SU-DHL-6 (cell line): Measurements from ENCODE around the gene RABGAP1.
A peak's percentile ranks its signal among the peaks of the same experiment; 100 is the strongest.

Source experiments
- H2AFZ ChIP-seq: fragments of 200-600 bp; sonication (generic); 2 replicates; pipeline ENCODE4 v1.6.1; 2014; ENCODE audit warnings: low read depth, mild to moderate bottlenecking, moderate library complexity, mixed read lengths, antibody characterized with exemption, low read length; ENCODE audit not compliant: severe bottlenecking
- H3F3A ChIP-seq: fragments of 200-600 bp; shearing (Covaris generic); 2 replicates; pipeline ENCODE4 v1.6.0; 2016; ENCODE audit warnings: antibody characterized with exemption, mild to moderate bottlenecking; ENCODE audit not compliant: insufficient read depth
- H3K27ac ChIP-seq: fragments of 200-600 bp; sonication (generic); 2 replicates; pipeline ENCODE4 v1.5.1; 2016; ENCODE audit warnings: low read depth, mild to moderate bottlenecking, low read length, moderate library complexity, mixed read lengths
- H3K27me3 ChIP-seq: fragments of 200-600 bp; sonication (generic), shearing (Covaris generic); 2 replicates; pipeline ENCODE4 v1.6.0; 2014; ENCODE audit warnings: mild to moderate bottlenecking, low read length
- H3K36me3 ChIP-seq: fragments of 200-600 bp; sonication (generic); 2 replicates; pipeline ENCODE4 v1.6.1; 2014; ENCODE audit warnings: mild to moderate bottlenecking, low read length, mixed read lengths
- H3K4me2 ChIP-seq: fragments of 300-600, 200-600 bp; shearing (Covaris generic), sonication (generic); 2 replicates; pipeline ENCODE4 v1.6.0; 2014; ENCODE audit warnings: low read length, low read depth, mild to moderate bottlenecking; ENCODE audit not compliant: poor library complexity, severe bottlenecking
- H3K4me3 ChIP-seq: fragments of 200-600 bp; sonication (generic); 2 replicates; pipeline ENCODE4 v1.5.1; 2014; ENCODE audit warnings: antibody characterized with exemption, low read length, mild to moderate bottlenecking, mixed read lengths; ENCODE audit not compliant: insufficient read depth, poor library complexity, severe bottlenecking
- H3K79me2 ChIP-seq: fragments of 200-600 bp; sonication (generic); 2 replicates; pipeline ENCODE4 v1.6.1; 2014; ENCODE audit warnings: mild to moderate bottlenecking, low read length, moderate library complexity; ENCODE audit not compliant: insufficient read depth
- H3K9ac ChIP-seq: fragments of 200-600 bp; sonication (generic); 2 replicates; pipeline ENCODE4 v1.7.0; 2014; ENCODE audit warnings: mild to moderate bottlenecking, low read length
- H3K9me2 ChIP-seq: fragments of 200-600 bp; sonication (generic); replicated peaks from 2 replicates; pipeline ENCODE4 v1.6.1; 2014; ENCODE audit warnings: low read length; ENCODE audit not compliant: insufficient read depth
- H3K9me3 ChIP-seq: fragments of 200-600 bp; sonication (generic); 2 replicates; pipeline ENCODE4 v1.6.1; 2014; ENCODE audit warnings: low read length, mixed read lengths; ENCODE audit not compliant: insufficient read depth
- H4K20me1 ChIP-seq: fragments of 200-600 bp; sonication (generic); 2 replicates; pipeline ENCODE4 v1.6.1; 2014; ENCODE audit warnings: low read depth, mild to moderate bottlenecking, antibody characterized with exemption, low read length, moderate library complexity, mixed read lengths
- EZH2phosphoT487 ChIP-seq: fragments of 200-600 bp; sonication (generic), shearing (Covaris generic); conservative IDR thresholded peaks from 2 replicates; pipeline ENCODE4 v1.6.1; 2018; ENCODE audit warnings: mild to moderate bottlenecking, antibody characterized with exemption, low read length, moderate library complexity, mixed read lengths
- TF ChIP-seq, protein P1 (sequence below): fragments of 200-600 bp; sonication (generic); IDR thresholded peaks from one replicate; pipeline ENCODE4 v1.5.1; 2017; ENCODE audit warnings: antibody characterized with exemption, mild to moderate bottlenecking, low read length, moderate library complexity; ENCODE audit not compliant: insufficient read depth, poor library complexity, severe bottlenecking

RABGAP1 gene

GRCh38 chr9:122940749-122941581 is at the start of gene RABGAP1:
RABGAP1 (plus strand) TSS chr9:122941020; CDS start chr9:122957060, 16,040 bp downstream.
- Histone ChIP-seq H2AFZ (peak within 1 kb of the TSS; percentile 75), H3K27ac (peak within 1 kb of the TSS; percentile 27; the same call in 1 of the 2 replicates), H3K36me3 (no peaks in the 10 kb centered on the region), H3K4me3 (peak within 1 kb of the TSS; percentile 79), H3K79me2 (peaks cover 52% of the 10 kb centered on the region), H4K20me1 (0 out of 2 replicates have a peak, but pooled peaks cover 4% of the 10 kb centered on the region), H3K9me2 (no peaks in the 10 kb centered on the region), H3K4me2 (peak within 1 kb of the TSS; percentile 77), H3K9me3 (no peaks in the 10 kb centered on the region), H3F3A (peaks cover 22% of the 10 kb centered on the region; the same call in 1 of the 2 replicates), H3K27me3 (no peaks in the 10 kb centered on the region), H3K9ac (peak within 1 kb of the TSS; percentile 69)
- TF ChIP-seq, protein P1, sequence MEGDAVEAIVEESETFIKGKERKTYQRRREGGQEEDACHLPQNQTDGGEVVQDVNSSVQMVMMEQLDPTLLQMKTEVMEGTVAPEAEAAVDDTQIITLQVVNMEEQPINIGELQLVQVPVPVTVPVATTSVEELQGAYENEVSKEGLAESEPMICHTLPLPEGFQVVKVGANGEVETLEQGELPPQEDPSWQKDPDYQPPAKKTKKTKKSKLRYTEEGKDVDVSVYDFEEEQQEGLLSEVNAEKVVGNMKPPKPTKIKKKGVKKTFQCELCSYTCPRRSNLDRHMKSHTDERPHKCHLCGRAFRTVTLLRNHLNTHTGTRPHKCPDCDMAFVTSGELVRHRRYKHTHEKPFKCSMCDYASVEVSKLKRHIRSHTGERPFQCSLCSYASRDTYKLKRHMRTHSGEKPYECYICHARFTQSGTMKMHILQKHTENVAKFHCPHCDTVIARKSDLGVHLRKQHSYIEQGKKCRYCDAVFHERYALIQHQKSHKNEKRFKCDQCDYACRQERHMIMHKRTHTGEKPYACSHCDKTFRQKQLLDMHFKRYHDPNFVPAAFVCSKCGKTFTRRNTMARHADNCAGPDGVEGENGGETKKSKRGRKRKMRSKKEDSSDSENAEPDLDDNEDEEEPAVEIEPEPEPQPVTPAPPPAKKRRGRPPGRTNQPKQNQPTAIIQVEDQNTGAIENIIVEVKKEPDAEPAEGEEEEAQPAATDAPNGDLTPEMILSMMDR = no peak
- TF ChIP-seq EZH2phosphoT487 = no peak

DNA sequence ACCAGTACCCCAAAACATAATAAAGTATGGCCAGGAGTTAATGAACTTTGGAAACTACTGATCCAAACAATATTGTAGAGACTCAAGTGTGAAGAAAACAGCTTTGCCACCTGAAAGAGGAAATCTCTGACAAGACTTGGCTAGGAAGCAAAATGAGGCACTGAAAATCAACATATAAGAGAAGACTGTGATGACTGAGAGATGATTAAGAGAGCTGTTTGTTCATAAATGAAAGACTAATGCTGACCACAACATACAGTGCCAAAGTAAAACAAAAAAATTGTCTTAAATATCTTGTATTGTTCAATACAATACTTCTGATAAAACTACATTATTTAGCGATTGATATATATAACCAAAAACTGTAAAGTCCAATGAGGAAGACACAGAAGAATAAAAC is 42.9 kb upstream of the RABGAP1 start:
- Histone ChIP-seq H3K9ac (no peak overlapping the region), H3K4me3 (no peak overlapping the region), H3K27ac (no peak overlapping the region), H3K9me3 (no peaks in the 10 kb centered on the region), H4K20me1 (no peaks in the 10 kb centered on the region), H3K27me3 (no peaks in the 10 kb centered on the region), H3F3A (peaks cover 25% of the 10 kb centered on the region), H3K79me2 (peaks cover 89% of the 10 kb centered on the region), H3K9me2 (no peaks in the 10 kb centered on the region), H2AFZ (no peak overlapping the region), H3K4me2 (no peak overlapping the region), H3K36me3 (peaks cover 20% of the 10 kb centered on the region; the same call in 1 of the 2 replicates)
- no peak for TF ChIP-seq EZH2phosphoT487
- TF ChIP-seq, protein P1 = no peak

DNA sequence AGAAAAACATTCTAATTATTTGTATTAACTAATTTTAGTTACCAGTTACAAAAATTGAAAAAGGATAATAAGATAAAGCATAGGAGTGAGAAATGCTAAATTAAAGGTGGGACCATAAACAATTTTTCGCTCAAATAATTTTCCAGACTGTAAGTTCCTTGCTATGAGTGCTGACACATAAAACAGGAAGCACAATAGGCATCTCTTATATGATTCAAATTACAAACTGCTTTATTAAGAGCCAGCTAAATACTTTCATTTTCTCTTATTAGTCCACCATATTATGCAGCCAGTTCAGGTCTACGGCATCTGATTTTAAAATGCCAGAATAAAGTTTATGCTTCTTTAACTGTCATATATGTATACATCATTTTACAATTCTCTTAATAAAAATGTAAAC is 40.0 kb upstream of the RABGAP1 start:
- Histone ChIP-seq H3K4me2 (peak overlapping the region; percentile 100), H3K9ac (peak overlapping the region; percentile 45), H2AFZ (no peak overlapping the region), H3K9me3 (no peaks in the 10 kb centered on the region), H3K79me2 (peaks cover 89% of the 10 kb centered on the region), H3K36me3 (peaks cover 9% of the 10 kb centered on the region; the same call in 1 of the 2 replicates), H3F3A (peaks cover 39% of the 10 kb centered on the region), H3K27me3 (no peaks in the 10 kb centered on the region), H3K9me2 (no peaks in the 10 kb centered on the region), H4K20me1 (no peaks in the 10 kb centered on the region), H3K4me3 (peak overlapping the region; percentile 43), H3K27ac (peak overlapping the region; percentile 71)
- TF ChIP-seq, protein P1 = no peak
- no peak for TF ChIP-seq EZH2phosphoT487
